Breast epithelium (tissue), 3 donors: ENCODE results near the gene PRDM16.

Experiments
- POLR2A ChIP-seq: fragments of 450-650 bp; IDR thresholded peaks from one replicate; pipeline ENCODE4 v1.6.1; 2016; ENCODE audit warnings: antibody characterized with exemption, mild to moderate bottlenecking, moderate library complexity
- TF ChIP-seq, protein P1 (sequence below), 3 donors: fragments of 450-650 bp; IDR thresholded peaks; one replicate each; pipeline ENCODE4 v1.5.1; 2016 to 2017; ENCODE audit warnings: antibody characterized with exemption in 3 of 3, mild to moderate bottlenecking in 3 of 3, moderate library complexity in 3 of 3

DNA sequence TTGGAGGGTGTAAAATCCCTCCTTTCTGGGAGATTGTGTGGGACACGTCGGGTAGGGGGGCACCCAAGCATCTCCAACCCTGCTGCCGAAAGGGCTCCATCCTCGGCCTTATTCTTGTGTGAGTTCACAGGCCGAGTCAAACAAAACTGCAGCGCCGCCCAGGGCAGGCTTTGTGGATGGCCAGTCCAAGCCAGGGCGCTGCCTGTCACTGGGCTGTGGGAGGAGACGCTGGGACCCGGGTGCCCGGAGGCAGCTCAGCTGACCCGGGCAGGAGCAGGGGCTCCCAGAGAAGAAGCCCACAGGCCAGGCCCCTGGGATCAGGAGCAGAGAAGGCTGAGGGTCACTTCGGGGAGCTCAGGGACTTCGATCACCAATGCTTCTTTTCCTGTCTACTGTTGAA, 353.6 kb downstream of the PRDM16 start:
- TF ChIP-seq, protein P1, sequence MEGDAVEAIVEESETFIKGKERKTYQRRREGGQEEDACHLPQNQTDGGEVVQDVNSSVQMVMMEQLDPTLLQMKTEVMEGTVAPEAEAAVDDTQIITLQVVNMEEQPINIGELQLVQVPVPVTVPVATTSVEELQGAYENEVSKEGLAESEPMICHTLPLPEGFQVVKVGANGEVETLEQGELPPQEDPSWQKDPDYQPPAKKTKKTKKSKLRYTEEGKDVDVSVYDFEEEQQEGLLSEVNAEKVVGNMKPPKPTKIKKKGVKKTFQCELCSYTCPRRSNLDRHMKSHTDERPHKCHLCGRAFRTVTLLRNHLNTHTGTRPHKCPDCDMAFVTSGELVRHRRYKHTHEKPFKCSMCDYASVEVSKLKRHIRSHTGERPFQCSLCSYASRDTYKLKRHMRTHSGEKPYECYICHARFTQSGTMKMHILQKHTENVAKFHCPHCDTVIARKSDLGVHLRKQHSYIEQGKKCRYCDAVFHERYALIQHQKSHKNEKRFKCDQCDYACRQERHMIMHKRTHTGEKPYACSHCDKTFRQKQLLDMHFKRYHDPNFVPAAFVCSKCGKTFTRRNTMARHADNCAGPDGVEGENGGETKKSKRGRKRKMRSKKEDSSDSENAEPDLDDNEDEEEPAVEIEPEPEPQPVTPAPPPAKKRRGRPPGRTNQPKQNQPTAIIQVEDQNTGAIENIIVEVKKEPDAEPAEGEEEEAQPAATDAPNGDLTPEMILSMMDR (IDR thresholded peaks at IDR 0.05): no peak
- TF ChIP-seq POLR2A: no peak
